Right atrium auricular region (tissue), 2 donors: Measurements from ENCODE around the gene GPT2. TPM values are rescaled to one million over a fixed set of nuclear protein-coding genes. Genes with fewer than 3 reads are reported as not detected.

Experiments used
- DNase-seq: peaks from one replicate; pipeline ENCODE4 v3.0.0-alpha.2; 2019; ENCODE audit warnings: low spot score
- H3K27ac ChIP-seq, 2 donors: fragments of 200-600 bp; sonication (generic); 1 replicate in 1 of 2; 2 replicates in 1 of 2; pipeline ENCODE4 v1.5.1; 2016 to 2019
- H3K27me3 ChIP-seq, 2 donors: fragments of 200-600 bp; sonication (generic); one replicate each; pipeline versions ENCODE4 v1.5.1 to v1.6.0; 2017 to 2019
- H3K36me3 ChIP-seq: fragments of 200-600 bp; sonication (generic); one replicate; pipeline ENCODE4 v1.5.1; 2016
- H3K4me1 ChIP-seq, 2 donors: fragments of 200-600 bp; sonication (generic); one replicate each; pipeline versions ENCODE4 v1.5.1 to v1.6.0; 2017 to 2019
- H3K4me3 ChIP-seq, 2 donors: fragments of 200-600 bp; sonication (generic); 1 replicate in 1 of 2; 2 replicates in 1 of 2; pipeline ENCODE4 v1.5.1; 2017 to 2019; ENCODE audit warnings: mild to moderate bottlenecking in 1 of 2, moderate library complexity in 1 of 2
- H3K9me3 ChIP-seq, 2 donors: fragments of 200-600 bp; sonication (generic); one replicate each; pipeline ENCODE4 v1.5.1; 2019
- CTCF ChIP-seq, 2 donors: fragments of 200-600 bp; sonication (generic); IDR thresholded peaks; one replicate each; pipeline ENCODE4 v1.5.1; 2019; ENCODE audit warnings: antibody characterized with exemption in 2 of 2
- total RNA-seq, 2 donors: library from RNA; depleted of rRNA; stranded (reverse); fragments of >200 nt; gene quantifications; one replicate each; pipeline ENCODE4 v1.1.0, GENCODE V29; 2016

GPT2 gene
- total RNA-seq, result 10 to 100 TPM in 1 of 2 donors, 1 to 10 TPM in 1; 3.7 to 12.1 TPM

- H3K9me3 ChIP-seq, result no peaks in the 10 kb centered on the region
- peak within 1 kb of the TSS; percentile 71 to 83 for H3K4me3 ChIP-seq
- peak in 1 of 2 donors; percentile 39 for TF ChIP-seq CTCF (IDR thresholded peaks at IDR 0.05)
- H3K36me3 ChIP-seq, result no peaks in the 10 kb centered on the region
- peak; percentile 94 for DNase-seq
- H3K27me3 ChIP-seq, result no peaks in the 10 kb centered on the region
- peak within 1 kb of the TSS; percentile 46 to 51 for H3K27ac ChIP-seq
- peaks cover 0 to 20% of the 10 kb centered on the region in 2 donors for H3K4me1 ChIP-seq
These were observed at the start of gene GPT2 for GRCh38 chr16:46883690-46884512. Gene GPT2, plus strand, starts transcription at chr16:46884362. Its CDS starts 354 bp downstream, at chr16:46884716.

GRCh38 chr16:46836534-46837530 lies 47.3 kb upstream of the GPT2 start:
- TF ChIP-seq CTCF (IDR thresholded peaks at IDR 0.05), result no peak
- Histone ChIP-seq H3K4me3 (no peak overlapping the region), H3K9me3 (peaks cover 0 to under 1% of the 10 kb centered on the region in 2 donors), H3K27me3 (no peaks in the 10 kb centered on the region), H3K36me3 (no peaks in the 10 kb centered on the region), H3K4me1 (peaks cover 0 to 2% of the 10 kb centered on the region in 2 donors), H3K27ac (no peak overlapping the region)
- no peak for DNase-seq

- DNase-seq, result no peak
- Histone ChIP-seq H3K27me3 (no peaks in the 10 kb centered on the region), H3K4me3 (no peak overlapping the region), H3K36me3 (no peaks in the 10 kb centered on the region), H3K9me3 (peaks cover 0 to 7% of the 10 kb centered on the region in 2 donors), H3K4me1 (no peaks in the 10 kb centered on the region), H3K27ac (no peak overlapping the region)
- no peak for TF ChIP-seq CTCF (IDR thresholded peaks at IDR 0.05)
These were observed 44.1 kb upstream of the GPT2 start for GRCh38 chr16:46839986-46840443.

GRCh38 chr16:46842192-46842895 lies 41.8 kb upstream of the GPT2 start:
- DNase-seq, result no peak
- TF ChIP-seq CTCF (IDR thresholded peaks at IDR 0.05), result no peak
- Histone ChIP-seq H3K27me3 (no peaks in the 10 kb centered on the region), H3K4me3 (no peak overlapping the region), H3K27ac (no peak overlapping the region), H3K4me1 (no peaks in the 10 kb centered on the region), H3K9me3 (peaks cover 0 to 7% of the 10 kb centered on the region in 2 donors), H3K36me3 (no peaks in the 10 kb centered on the region)
